NB4 (cell line): ENCODE data around the gene AGAP1.

ENCODE experiments used
- CTCF ChIP-seq: IDR thresholded peaks from one replicate; pipeline ENCODE4 v1.5.1; 2012; ENCODE audit warnings: low read depth, low read length
- POLR2A ChIP-seq: IDR thresholded peaks from 2 replicates; pipeline ENCODE4 v1.6.1; 2011; ENCODE audit warnings: mild to moderate bottlenecking; ENCODE audit not compliant: insufficient read length; ENCODE audit errors: extremely low read depth

- no peak for TF ChIP-seq POLR2A
- TF ChIP-seq CTCF, result no peak
Observed at GRCh38 chr2:235727891-235728799, 234.3 kb downstream of the AGAP1 start.
